Neural cell (in vitro differentiated cells): ENCODE data around the gene KCNJ16. TPM values are rescaled to one million over a fixed set of nuclear protein-coding genes. Genes with fewer than 3 reads are reported as not detected.

Experiments used
- H2AFZ ChIP-seq: fragments of 200-600, 300-800 bp; sonication (generic), shearing (Covaris generic); 2 replicates; pipeline ENCODE4 v1.6.0; 2014; ENCODE audit warnings: low read depth, mild to moderate bottlenecking, antibody characterized with exemption, low read length, moderate library complexity
- H3F3A ChIP-seq: fragments of 200-600 bp; shearing (Covaris generic); 2 replicates; pipeline ENCODE4 v1.6.1; 2016; ENCODE audit warnings: mild to moderate bottlenecking, moderate library complexity, mixed read lengths, antibody characterized with exemption, low read length; ENCODE audit not compliant: insufficient read depth, poor library complexity, severe bottlenecking
- H3K27ac ChIP-seq: fragments of 200-600, 300-800 bp; sonication (generic), shearing (Covaris generic); 2 replicates; pipeline ENCODE4 v1.5.1; 2014; ENCODE audit warnings: mild to moderate bottlenecking, low read length, moderate library complexity
- H3K27me3 ChIP-seq: fragments of 300-800, 200-600 bp; sonication (generic), shearing (Covaris generic); 2 replicates; pipeline ENCODE4 v1.6.0; 2014; ENCODE audit warnings: mild to moderate bottlenecking, low read depth, low read length, moderate library complexity; ENCODE audit not compliant: insufficient read depth
- H3K36me3 ChIP-seq: fragments of 300-800, 200-600 bp; sonication (generic), shearing (Covaris generic); 2 replicates; pipeline ENCODE4 v1.5.1; 2014; ENCODE audit warnings: mild to moderate bottlenecking, antibody characterized with exemption, low read length, moderate library complexity; ENCODE audit not compliant: insufficient read depth
- H3K4me2 ChIP-seq: fragments of 300-800, 200-600 bp; sonication (generic), shearing (Covaris generic); 2 replicates; pipeline ENCODE4 v1.6.0; 2014; ENCODE audit warnings: mild to moderate bottlenecking, low read length
- H3K4me3 ChIP-seq: fragments of 300-800, 200-600 bp; sonication (generic), shearing (Covaris generic); 2 replicates; pipeline ENCODE4 v1.5.1; 2014; ENCODE audit warnings: mild to moderate bottlenecking, low read length, moderate library complexity
- H3K79me2 ChIP-seq: fragments of 200-600 bp; shearing (Covaris generic); replicated peaks from 2 replicates; pipeline ENCODE4 v1.6.0; 2014; ENCODE audit warnings: mild to moderate bottlenecking, low read length, moderate library complexity; ENCODE audit not compliant: insufficient read depth
- H3K9ac ChIP-seq: fragments of 300-800, 200-600 bp; sonication (generic), shearing (Covaris generic); 2 replicates; pipeline ENCODE4 v1.6.1; 2016; ENCODE audit warnings: mild to moderate bottlenecking, low read length, mixed read lengths
- H3K9me2 ChIP-seq: fragments of 200-600 bp; shearing (Covaris generic); 2 replicates; pipeline ENCODE4 v1.6.1; 2016; ENCODE audit warnings: mild to moderate bottlenecking, low read length, mixed read lengths; ENCODE audit not compliant: insufficient read depth
- H3K9me3 ChIP-seq: fragments of 200-600, 300-800 bp; sonication (generic), shearing (Covaris generic); 2 replicates; pipeline ENCODE4 v1.6.1; 2016; ENCODE audit warnings: mild to moderate bottlenecking, mixed run types, low read length, moderate library complexity, mixed read lengths
- H4K20me1 ChIP-seq: fragments of 200-600 bp; shearing (Covaris generic); 2 replicates; pipeline ENCODE4 v1.6.1; 2016; ENCODE audit warnings: mild to moderate bottlenecking, mixed run types; ENCODE audit not compliant: insufficient read depth
- CTCF ChIP-seq: fragments of 450-650 bp; IDR thresholded peaks from 2 replicates; pipeline ENCODE4 v1.5.1; 2014; ENCODE audit warnings: antibody characterized with exemption, mild to moderate bottlenecking, moderate library complexity; ENCODE audit not compliant: poor library complexity, severe bottlenecking
- EP300 ChIP-seq: fragments of 450-650 bp; conservative IDR thresholded peaks from 2 replicates; pipeline ENCODE4 v1.6.1; 2014; ENCODE audit warnings: antibody characterized with exemption, mild to moderate bottlenecking, moderate library complexity; ENCODE audit not compliant: poor library complexity, severe bottlenecking
- EZH2 ChIP-seq: fragments of 200-600, 300-800 bp; shearing (Covaris generic), sonication (generic); IDR thresholded peaks from 2 replicates; pipeline ENCODE4 v1.6.1; 2014; ENCODE audit warnings: antibody characterized with exemption, low read length, borderline replicate concordance, mild to moderate bottlenecking; ENCODE audit not compliant: insufficient read depth, poor library complexity, severe bottlenecking
- MXI1 ChIP-seq: fragments of 450-650 bp; conservative IDR thresholded peaks from 2 replicates; pipeline ENCODE4 v1.6.1; 2014; ENCODE audit warnings: antibody characterized with exemption, mild to moderate bottlenecking; ENCODE audit not compliant: poor library complexity, severe bottlenecking
- POLR2AphosphoS5 ChIP-seq: IDR thresholded peaks from 2 replicates; pipeline ENCODE4 v1.6.1; 2012
- RAD21 ChIP-seq: fragments of 450-650 bp; conservative IDR thresholded peaks from 2 replicates; pipeline ENCODE4 v1.6.1; 2014; ENCODE audit warnings: antibody characterized with exemption, mild to moderate bottlenecking, moderate library complexity
- REST ChIP-seq: IDR thresholded peaks from 2 replicates; pipeline ENCODE4 v1.6.1; 2012; ENCODE audit warnings: borderline replicate concordance
- SMC3 ChIP-seq: fragments of 450-650 bp; conservative IDR thresholded peaks from 2 replicates; pipeline ENCODE4 v1.6.1; 2014; ENCODE audit warnings: antibody characterized with exemption, mild to moderate bottlenecking, moderate library complexity; ENCODE audit not compliant: poor library complexity
- TAF1 ChIP-seq: IDR thresholded peaks from 2 replicates; pipeline ENCODE4 v1.6.1; 2012; ENCODE audit warnings: low read depth
- polyA plus RNA-seq: library from polyadenylated mRNA; depleted of rRNA; stranded (reverse); fragments of >200 nt; gene quantifications from 2 replicates; pipeline ENCODE4 v1.2.3, GENCODE V29; 2014

Gene KCNJ16
- polyA plus RNA-seq, 1 donor from 2014 or later, result 1.7 TPM

- peaks cover 8% of the 10 kb centered on the region for H3F3A ChIP-seq
- H2AFZ ChIP-seq, result no peak overlapping the region
- no peak overlapping the region for H3K4me3 ChIP-seq
Observed at GRCh38 chr17:70106551-70106950, 31.5 kb downstream of the KCNJ16 start.

GRCh38 chr17:70107441-70107840 lies 32.4 kb downstream of the KCNJ16 start:
- no peaks in the 10 kb centered on the region for H3K36me3 ChIP-seq
- no peak for TF ChIP-seq EZH2
- TF ChIP-seq TAF1, result no peak
- TF ChIP-seq CTCF, result no peak
- TF ChIP-seq SMC3, result no peak
- TF ChIP-seq RAD21, result no peak
- TF ChIP-seq MXI1, result no peak
- TF ChIP-seq REST, result no peak
- TF ChIP-seq POLR2AphosphoS5, result no peak
- H3K9ac ChIP-seq, result no peak overlapping the region
- H3F3A ChIP-seq, result peaks cover 8% of the 10 kb centered on the region
- no peak overlapping the region for H2AFZ ChIP-seq
- H4K20me1 ChIP-seq, result no peaks in the 10 kb centered on the region
- no peaks in the 10 kb centered on the region for H3K27me3 ChIP-seq
- H3K4me3 ChIP-seq, result no peak overlapping the region
- no peaks in the 10 kb centered on the region for H3K9me2 ChIP-seq
- no peak overlapping the region for H3K27ac ChIP-seq
- no peak overlapping the region for H3K4me2 ChIP-seq
- no peaks in the 10 kb centered on the region for H3K9me3 ChIP-seq
- no peaks in the 10 kb centered on the region for H3K79me2 ChIP-seq

More at GRCh38 chr17:70106551-70106950, 31.5 kb downstream of the KCNJ16 start:
- peak overlapping the region; percentile 96 for H3K27ac ChIP-seq
- no peaks in the 10 kb centered on the region for H3K9me3 ChIP-seq
- no peaks in the 10 kb centered on the region for H3K27me3 ChIP-seq
- H3K9me2 ChIP-seq, result no peaks in the 10 kb centered on the region
- TF ChIP-seq RAD21 (no peak), EP300 (no peak), SMC3 (no peak), REST (no peak), MXI1 (no peak)
- no peaks in the 10 kb centered on the region for H4K20me1 ChIP-seq
- no peak overlapping the region for H3K9ac ChIP-seq
- no peaks in the 10 kb centered on the region for H3K79me2 ChIP-seq
- no peak overlapping the region for H3K4me2 ChIP-seq
- H3K36me3 ChIP-seq, result no peaks in the 10 kb centered on the region
